GM19372 (cell line): Measurements from ENCODE around the gene DYRK1B.
"Not testable (repeated sequence)": the region's sequence is repeated elsewhere in the genome, so short reads cannot be mapped to it uniquely, and the experiment has no call there.

Source experiments
- ATAC-seq: cut with Tn5 transposase; IDR thresholded peaks from one replicate; pipeline ENCODE4 v1.9.1; 2021; ENCODE audit warnings: mild to moderate bottlenecking, low read depth, moderate library complexity; ENCODE audit not compliant: unreplicated experiment

DYRK1B gene

GRCh38 chr19:39814111-39814510 is 19.9 kb downstream of the DYRK1B start:
- ATAC-seq, result not testable (repeated sequence)

DNA sequence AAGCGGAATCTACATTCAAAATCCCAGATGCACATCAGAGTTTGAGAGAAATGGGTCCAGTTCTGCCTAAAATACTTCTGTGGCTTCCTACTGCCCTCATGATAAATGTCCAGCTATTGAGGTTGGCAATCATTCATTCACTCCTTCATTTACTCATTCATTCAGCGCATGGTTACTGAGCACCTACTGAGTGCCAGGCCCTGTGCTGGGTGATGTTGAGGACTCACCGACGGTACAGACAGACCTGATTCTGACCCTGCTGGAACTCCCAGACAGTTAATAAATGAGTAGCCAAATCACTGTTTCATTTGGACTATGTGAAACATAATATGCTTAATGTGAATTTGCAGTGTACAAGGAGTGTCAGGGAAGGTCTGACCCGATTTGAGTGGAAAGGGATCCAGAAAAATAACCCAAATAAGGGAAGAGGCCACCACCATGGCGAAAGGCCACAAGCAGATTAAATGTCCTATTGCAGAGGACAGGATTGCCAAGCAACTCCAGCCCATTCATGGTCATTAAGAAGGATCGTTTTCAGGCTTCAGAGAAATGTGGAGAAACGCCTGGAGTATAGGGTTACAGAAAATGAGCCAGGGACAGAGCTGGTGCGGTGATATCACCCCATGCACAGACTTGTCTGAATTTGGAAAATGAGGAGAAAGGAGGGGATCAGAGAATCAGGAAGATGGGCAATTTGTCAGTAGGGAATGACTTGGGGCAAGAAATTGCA is 20.5 kb downstream of the DYRK1B start:
- ATAC-seq, result no peak

DNA sequence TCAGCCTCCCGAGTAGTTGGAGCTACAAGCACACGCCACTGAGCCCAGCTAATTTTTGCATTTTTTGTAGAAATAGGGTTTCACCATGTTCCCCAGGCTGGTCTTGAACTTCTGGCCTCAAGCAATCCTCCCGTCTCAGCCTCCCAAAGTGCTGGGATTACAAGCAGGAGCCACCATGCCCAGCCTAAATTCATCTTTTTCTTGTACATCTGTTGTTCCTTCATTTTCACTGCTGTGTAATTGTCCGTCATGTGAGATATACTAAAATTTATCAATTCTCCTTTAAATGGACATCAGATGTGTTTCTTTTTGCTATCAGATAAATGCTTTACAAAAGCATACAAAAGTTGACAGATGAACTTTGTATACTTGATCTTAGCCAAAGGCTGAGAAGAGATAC is 22.9 kb downstream of the DYRK1B start:
- ATAC-seq, result no peak

- ATAC-seq, result no peak
Measured at GRCh38 chr19:39810424-39810823, 23.5 kb downstream of the DYRK1B start.

DNA sequence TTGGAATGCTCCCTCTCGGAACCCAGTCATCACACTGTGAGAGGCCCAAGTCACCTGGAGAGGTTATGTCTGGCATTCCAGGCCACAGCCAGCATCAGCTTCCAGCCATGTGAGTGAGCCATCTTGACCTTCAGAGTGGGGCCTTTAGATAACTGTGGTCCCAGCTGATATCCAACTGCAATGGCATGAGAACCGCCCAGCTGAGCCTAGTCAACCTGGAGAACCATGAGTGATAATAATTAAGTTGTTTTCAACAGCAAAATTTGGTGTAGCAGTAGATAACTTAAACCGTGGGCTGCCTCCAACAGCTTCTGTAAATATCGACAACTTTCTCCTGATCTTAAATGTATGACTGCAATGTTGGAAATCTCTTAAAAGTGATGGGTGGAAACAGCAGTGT is 24.6 kb downstream of the DYRK1B start:
- no peak for ATAC-seq

DNA sequence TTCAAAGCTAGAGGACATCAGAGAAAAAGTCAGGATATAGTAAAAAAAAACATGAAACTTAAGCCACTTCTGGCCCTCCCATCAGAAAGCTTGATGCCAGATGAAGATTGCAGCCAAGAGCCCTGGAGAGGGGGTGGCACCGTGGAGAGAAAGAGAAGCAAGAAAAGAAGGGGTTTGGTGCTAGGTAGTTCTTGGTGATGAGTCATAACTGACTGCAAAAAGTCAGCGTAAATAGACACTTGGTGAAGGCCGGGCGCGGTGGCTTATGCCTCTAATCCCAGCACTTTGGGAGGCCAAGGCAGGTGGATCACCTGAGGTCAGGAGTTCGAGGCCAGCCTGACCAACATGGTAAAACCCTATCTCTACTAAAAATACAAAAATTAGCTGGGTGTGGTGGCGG is 25.3 kb downstream of the DYRK1B start:
- ATAC-seq, result not testable (repeated sequence)

- no peak for ATAC-seq
Measured at GRCh38 chr19:39807846-39808364, 26.1 kb downstream of the DYRK1B start.

DNA sequence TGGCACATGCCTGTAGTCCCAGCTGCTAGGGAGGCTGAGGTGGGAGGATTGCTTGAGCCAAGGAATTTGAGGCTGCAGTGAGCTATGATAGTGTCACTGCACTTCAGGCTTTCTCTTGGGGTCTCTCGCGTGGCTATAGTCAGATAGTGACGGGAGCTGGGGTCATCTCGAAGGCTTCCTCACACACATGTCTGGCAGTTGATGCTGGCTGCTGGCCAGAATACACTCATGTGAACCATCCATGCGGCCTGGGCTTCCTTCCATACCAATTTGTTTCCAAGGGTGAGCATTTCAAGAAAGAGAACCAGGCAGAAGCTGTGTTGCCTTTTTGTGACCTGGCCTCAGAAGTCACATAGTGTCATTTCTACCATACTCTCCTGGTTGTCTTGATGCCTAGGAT is 28.9 kb downstream of the DYRK1B start:
- no peak for ATAC-seq

DNA sequence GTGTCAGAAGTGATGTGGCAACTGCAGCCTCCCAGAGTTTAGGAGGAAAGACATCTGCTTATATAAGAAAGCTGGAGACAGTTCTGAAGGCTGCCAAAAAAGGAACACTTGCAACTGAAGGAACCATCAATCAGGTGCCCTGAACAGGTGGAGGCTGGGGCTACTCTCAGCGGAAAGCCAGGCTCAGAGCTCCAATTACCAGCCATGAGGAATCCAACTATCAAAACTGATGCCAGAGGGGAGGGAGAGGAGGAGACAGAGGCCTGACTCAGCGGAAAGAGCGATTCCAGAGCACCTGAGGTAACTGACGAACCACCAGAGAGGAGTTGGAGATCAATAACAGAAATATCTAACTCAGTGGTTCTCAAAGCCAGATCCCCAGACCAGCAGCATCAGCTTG is 31.0 kb downstream of the DYRK1B start:
- no peak for ATAC-seq

GRCh38 chr19:39797083-39797482 is 36.9 kb downstream of the DYRK1B start:
- ATAC-seq, result no peak

GRCh38 chr19:39796000-39796498 is 37.9 kb downstream of the DYRK1B start:
- ATAC-seq, result no peak

DNA sequence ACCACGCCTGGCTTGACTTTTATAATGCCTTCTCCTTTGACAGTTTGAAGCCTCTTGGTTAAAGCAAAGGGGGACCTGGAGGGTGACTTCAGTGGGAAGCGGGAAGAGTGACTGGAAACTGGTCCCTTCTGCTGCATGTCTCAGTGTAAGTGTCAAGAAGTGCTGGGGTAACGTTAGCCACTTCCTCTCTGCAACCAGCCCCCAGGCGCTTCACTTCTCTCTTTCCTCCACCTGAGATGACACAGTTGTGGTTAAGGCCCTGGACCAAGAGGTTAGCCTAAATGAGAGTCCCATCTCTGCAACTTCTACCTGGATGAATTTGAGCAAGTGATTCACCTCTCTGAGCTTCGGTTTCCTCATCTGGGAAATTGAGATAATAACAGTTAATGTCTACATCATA is 39.0 kb downstream of the DYRK1B start:
- no peak for ATAC-seq

GRCh38 chr19:39792999-39793546 is 40.9 kb downstream of the DYRK1B start:
- no peak for ATAC-seq

DNA sequence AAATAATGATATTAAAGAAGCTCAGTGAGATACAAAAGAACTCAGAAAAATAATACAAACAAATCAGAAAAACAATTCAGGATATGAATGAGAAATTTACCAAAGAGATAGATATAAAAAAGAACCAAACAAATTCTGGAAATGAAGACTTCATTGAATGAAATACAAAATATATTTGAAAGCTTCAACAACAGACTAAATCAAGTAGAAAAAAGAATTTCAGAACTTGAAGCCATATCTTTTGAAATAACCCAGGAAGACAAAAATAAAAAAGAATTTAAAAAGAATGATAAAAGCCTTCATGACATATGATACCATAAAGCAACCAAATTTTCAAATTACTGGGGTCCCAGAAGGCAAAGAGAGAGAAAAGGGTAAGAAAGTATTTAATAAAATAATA is 45.7 kb downstream of the DYRK1B start:
- no peak for ATAC-seq

- no peak for ATAC-seq
Measured at GRCh38 chr19:39780894-39781293, 53.1 kb downstream of the DYRK1B start.

- no peak for ATAC-seq
Measured at GRCh38 chr19:39778763-39779162, 55.2 kb downstream of the DYRK1B start, which contains the start of gene LEUTX. Gene LEUTX (plus strand): TSS chr19:39778854. CDS start chr19:39778921, 67 bp downstream.
